ENCODE data around the gene NANOS3. TPM values are rescaled to one million over a fixed set of nuclear protein-coding genes. Genes with fewer than 3 reads are reported as not detected.

NANOS3 gene
- total and polyA plus RNA-seq, 9 of the 15 experiments (the other 6 are each of a cell fraction or from before 2014, with no cell fraction given) = not detected

GRCh38 chr19:13847407-13848339 is 29.3 kb upstream of the NANOS3 start (continued):
- TF ChIP-seq RERE (CRISPR knock-in tag; IDR thresholded peaks at IDR 0.05; ENCODE audit: borderline replicate concordance) = 0 out of 2 replicates have a peak, but pooled peaks have one; percentile 25
- TF ChIP-seq HNRNPK (IDR thresholded peaks at IDR 0.05; ENCODE audit: low read depth, low read length, poor library complexity, severe bottlenecking) = peak; percentile 80
- TF ChIP-seq SMARCB1 (IDR thresholded peaks at IDR 0.05; ENCODE audit: insufficient read length, low read depth) = no peak
- no peak for TF ChIP-seq HOMEZ (CRISPR knock-in tag; IDR thresholded peaks at IDR 0.05)
- peak; percentile 91 for TF ChIP-seq HMGN3 (IDR thresholded peaks at IDR 0.05; ENCODE audit: borderline replicate concordance, extremely low read depth, insufficient read length, low read depth, low read length)
- TF ChIP-seq CC2D1A (IDR thresholded peaks at IDR 0.05) = peak; percentile 87
- TF ChIP-seq SMAD3 (CRISPR knock-in tag; conservative IDR thresholded peaks at IDR 0.05) = no peak
- TF ChIP-seq ZNF280B (CRISPR knock-in tag; IDR thresholded peaks at IDR 0.05) = no peak
- TF ChIP-seq MXI1 (IDR thresholded peaks at IDR 0.05; ENCODE audit: low read depth, low read length) = no peak
- TF ChIP-seq RFX5 (IDR thresholded peaks at IDR 0.05; ENCODE audit: low read depth, low read length) = no peak
- peak; percentile 64; the same call in 1 of the 2 replicates for TF ChIP-seq MYC (IDR thresholded peaks at IDR 0.05; ENCODE audit: low read depth, low read length)
- TF ChIP-seq MYC (CRISPR knock-in tag; IDR thresholded peaks at IDR 0.05; ENCODE audit: borderline replicate concordance, low read depth) = no peak
- no peak for TF ChIP-seq ZNF77 (CRISPR knock-in tag; IDR thresholded peaks at IDR 0.05)
